ENCODE measurements around the gene SLC24A4.

The SLC24A4 gene

DNA sequence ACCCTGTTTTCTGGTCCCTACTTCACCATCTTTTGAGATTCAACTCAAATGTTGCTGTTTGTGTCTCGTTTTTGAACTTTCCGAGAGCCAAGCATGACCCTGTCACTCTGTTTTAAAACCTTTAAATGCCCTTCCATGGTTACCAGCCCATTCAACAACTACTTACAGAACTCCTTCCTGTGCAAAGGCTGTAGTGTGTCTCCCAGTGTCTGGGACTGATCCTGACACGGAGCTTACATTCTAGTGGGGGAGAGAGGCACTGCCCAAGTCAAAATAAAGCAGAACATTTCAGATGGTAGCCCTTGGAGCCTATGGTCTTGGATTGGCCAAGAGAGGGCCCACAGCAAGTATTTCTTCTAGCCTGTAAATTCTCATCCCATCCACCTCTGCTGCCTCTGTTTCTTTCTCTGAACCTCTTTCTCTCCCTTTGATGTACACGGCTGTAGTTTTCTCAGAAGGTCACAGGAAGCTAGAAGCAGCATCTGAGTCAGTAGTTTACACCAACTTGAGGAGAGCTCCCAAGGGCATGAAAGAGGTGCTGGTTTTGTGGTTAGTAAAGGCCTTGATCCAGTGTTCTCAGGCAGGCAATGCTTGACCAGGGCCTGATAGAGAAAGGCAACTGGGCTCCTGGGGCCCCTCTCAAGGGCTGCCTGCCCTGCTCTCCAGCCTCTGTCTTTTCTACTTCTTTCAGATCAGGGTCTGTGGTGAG, 42.3 kb upstream of the SLC24A4 start:
- H3K9me3 ChIP-seq (ENCODE audit: severe bottlenecking): no peaks in the 10 kb centered on the region

DNA sequence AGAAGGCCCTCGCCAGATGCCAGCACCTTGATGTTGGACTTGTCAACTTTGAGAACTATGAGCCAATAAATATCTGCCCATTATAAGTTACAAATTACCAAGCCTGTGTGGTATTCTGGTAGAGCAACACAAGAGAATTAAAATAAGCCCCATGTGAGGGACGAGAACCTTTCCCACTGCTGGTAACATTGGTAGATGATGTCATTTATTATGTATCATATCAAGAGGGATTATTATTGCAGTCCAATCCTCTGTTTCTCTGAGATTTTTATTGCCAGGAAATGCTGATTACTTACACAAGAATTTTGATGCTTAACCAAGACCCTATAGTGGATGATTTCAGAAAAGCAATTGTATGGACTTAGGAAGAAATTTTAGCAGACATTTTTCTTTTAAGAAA, 40.3 kb upstream of the SLC24A4 start:
- H3K4me3 ChIP-seq (ENCODE audit: severe bottlenecking): no peak overlapping the region
- H3K27ac ChIP-seq (ENCODE audit: poor library complexity, severe bottlenecking): no peak overlapping the region
- no peaks in the 10 kb centered on the region for H3K36me3 ChIP-seq (ENCODE audit: low read depth)
- H3K4me1 ChIP-seq (ENCODE audit: insufficient read depth, poor library complexity, severe bottlenecking): no peaks in the 10 kb centered on the region
- ATAC-seq (ENCODE audit: low read depth) (no peak), DNase-seq (ENCODE audit: low spot score) (no peak)
- H3K9me3 ChIP-seq (ENCODE audit: severe bottlenecking): no peaks in the 10 kb centered on the region
- TF ChIP-seq, protein P1, sequence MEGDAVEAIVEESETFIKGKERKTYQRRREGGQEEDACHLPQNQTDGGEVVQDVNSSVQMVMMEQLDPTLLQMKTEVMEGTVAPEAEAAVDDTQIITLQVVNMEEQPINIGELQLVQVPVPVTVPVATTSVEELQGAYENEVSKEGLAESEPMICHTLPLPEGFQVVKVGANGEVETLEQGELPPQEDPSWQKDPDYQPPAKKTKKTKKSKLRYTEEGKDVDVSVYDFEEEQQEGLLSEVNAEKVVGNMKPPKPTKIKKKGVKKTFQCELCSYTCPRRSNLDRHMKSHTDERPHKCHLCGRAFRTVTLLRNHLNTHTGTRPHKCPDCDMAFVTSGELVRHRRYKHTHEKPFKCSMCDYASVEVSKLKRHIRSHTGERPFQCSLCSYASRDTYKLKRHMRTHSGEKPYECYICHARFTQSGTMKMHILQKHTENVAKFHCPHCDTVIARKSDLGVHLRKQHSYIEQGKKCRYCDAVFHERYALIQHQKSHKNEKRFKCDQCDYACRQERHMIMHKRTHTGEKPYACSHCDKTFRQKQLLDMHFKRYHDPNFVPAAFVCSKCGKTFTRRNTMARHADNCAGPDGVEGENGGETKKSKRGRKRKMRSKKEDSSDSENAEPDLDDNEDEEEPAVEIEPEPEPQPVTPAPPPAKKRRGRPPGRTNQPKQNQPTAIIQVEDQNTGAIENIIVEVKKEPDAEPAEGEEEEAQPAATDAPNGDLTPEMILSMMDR (IDR thresholded peaks at IDR 0.05; ENCODE audit: poor library complexity, severe bottlenecking): no peak
- no peaks in the 10 kb centered on the region for H3K27me3 ChIP-seq (ENCODE audit: insufficient read depth, poor library complexity, severe bottlenecking)

More for the DNA sequence above, 42.3 kb upstream of the SLC24A4 start:
- H3K27me3 ChIP-seq (ENCODE audit: insufficient read depth, poor library complexity, severe bottlenecking): peaks cover 8% of the 10 kb centered on the region
- no peak for DNase-seq (ENCODE audit: low spot score)
- no peak overlapping the region for H3K4me3 ChIP-seq (ENCODE audit: severe bottlenecking)
- no peak overlapping the region for H3K27ac ChIP-seq (ENCODE audit: poor library complexity, severe bottlenecking)
- H3K36me3 ChIP-seq (ENCODE audit: low read depth): no peaks in the 10 kb centered on the region
- no peak for ATAC-seq (ENCODE audit: low read depth)
- TF ChIP-seq, protein P1 (IDR thresholded peaks at IDR 0.05; ENCODE audit: poor library complexity, severe bottlenecking): no peak
- H3K4me1 ChIP-seq (ENCODE audit: insufficient read depth, poor library complexity, severe bottlenecking): no peaks in the 10 kb centered on the region

DNA sequence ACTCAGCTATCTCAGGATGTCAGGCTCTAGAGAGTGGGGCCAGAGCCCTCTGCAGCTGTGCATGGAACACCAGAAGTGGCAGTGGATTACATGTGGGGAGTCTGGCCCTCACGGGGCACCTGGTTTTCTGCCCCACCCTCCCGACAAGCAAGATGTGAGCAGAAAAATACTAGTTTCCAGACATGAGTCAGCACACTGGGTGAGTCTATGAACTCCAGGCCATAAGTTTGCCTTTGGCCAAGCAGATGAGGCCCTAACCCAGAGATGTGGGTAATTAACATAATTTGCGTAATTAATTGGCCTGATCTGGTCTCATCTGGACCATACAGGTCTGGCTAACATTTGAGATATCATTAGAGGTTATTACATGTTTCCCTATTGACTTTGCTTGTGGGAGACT, 37.7 kb upstream of the SLC24A4 start:
- no peak overlapping the region for H3K27ac ChIP-seq (ENCODE audit: poor library complexity, severe bottlenecking)
- H3K27me3 ChIP-seq (ENCODE audit: insufficient read depth, poor library complexity, severe bottlenecking): peaks cover 17% of the 10 kb centered on the region
- no peaks in the 10 kb centered on the region for H3K36me3 ChIP-seq (ENCODE audit: low read depth)
- TF ChIP-seq, protein P1 (IDR thresholded peaks at IDR 0.05; ENCODE audit: poor library complexity, severe bottlenecking): no peak
- DNase-seq (ENCODE audit: low spot score): no peak
- no peak overlapping the region for H3K4me3 ChIP-seq (ENCODE audit: severe bottlenecking)
- no peaks in the 10 kb centered on the region for H3K9me3 ChIP-seq (ENCODE audit: severe bottlenecking)
- no peaks in the 10 kb centered on the region for H3K4me1 ChIP-seq (ENCODE audit: insufficient read depth, poor library complexity, severe bottlenecking)
- ATAC-seq (ENCODE audit: low read depth): no peak

DNA sequence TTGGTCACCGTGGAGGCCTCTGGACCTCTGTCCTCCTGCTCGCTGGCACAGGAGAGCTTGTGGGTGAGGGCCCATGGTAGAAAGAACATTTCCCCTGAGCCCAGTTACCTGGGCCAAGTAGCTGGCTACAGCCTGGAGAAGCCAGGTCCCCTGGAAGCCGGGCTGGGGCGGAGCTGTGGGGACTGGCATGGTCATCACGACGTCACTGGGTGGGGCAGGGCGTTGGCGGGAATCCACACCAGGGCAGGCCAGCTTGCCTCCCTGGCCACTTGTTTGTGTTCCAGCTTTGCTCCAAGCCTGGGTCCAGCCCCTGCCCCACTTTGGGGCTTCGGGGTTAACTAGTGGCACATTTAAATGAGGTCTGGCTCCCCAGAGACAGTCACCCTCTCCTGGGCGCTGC, 35.0 kb upstream of the SLC24A4 start:
- Histone ChIP-seq H3K27ac (ENCODE audit: poor library complexity, severe bottlenecking) (no peak overlapping the region), H3K9me3 (ENCODE audit: severe bottlenecking) (no peaks in the 10 kb centered on the region), H3K36me3 (ENCODE audit: low read depth) (no peaks in the 10 kb centered on the region), H3K27me3 (ENCODE audit: insufficient read depth, poor library complexity, severe bottlenecking) (peaks cover 33% of the 10 kb centered on the region), H3K4me1 (ENCODE audit: insufficient read depth, poor library complexity, severe bottlenecking) (no peaks in the 10 kb centered on the region), H3K4me3 (ENCODE audit: severe bottlenecking) (no peak overlapping the region)
- ATAC-seq (ENCODE audit: low read depth) (no peak; the same call in 2 of the 3 replicates), DNase-seq (ENCODE audit: low spot score) (no peak)
- TF ChIP-seq, protein P1 (IDR thresholded peaks at IDR 0.05; ENCODE audit: poor library complexity, severe bottlenecking): no peak

DNA sequence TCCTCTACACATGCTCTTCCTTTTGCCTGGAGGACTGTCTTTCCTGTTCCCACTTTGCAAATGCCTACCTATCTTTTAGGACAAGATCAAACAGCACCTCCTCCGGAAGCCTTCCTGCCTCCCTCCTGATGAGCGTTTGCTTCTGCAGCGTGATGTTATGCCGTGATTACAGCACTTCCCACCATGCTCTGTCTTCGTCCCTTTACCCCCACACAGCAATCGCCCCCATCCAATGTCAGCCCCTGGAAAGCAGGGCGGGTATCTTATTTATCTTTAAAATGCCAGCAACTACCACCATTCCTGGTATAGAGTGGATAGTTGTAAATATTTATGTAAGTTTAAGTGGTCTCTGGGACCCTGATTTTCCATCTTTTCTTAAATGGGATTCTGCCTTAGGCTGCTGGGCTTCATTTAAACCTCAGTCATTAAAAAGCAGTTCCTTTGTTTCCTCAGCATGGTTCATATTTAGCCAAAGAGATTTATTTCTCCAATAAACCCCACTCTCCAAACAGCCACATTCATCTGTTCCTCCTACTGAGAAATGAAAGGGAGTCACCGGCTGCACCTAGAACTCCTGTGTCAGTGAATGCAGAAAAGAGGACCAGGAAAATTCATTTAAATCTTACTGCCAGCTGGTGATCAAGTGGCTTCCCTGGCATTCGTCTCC, 33.8 kb upstream of the SLC24A4 start:
- no peak for DNase-seq (ENCODE audit: low spot score)
- Histone ChIP-seq H3K9me3 (ENCODE audit: severe bottlenecking) (no peaks in the 10 kb centered on the region), H3K4me3 (ENCODE audit: severe bottlenecking) (no peak overlapping the region), H3K27me3 (ENCODE audit: insufficient read depth, poor library complexity, severe bottlenecking) (peaks cover 39% of the 10 kb centered on the region), H3K36me3 (ENCODE audit: low read depth) (no peaks in the 10 kb centered on the region), H3K27ac (ENCODE audit: poor library complexity, severe bottlenecking) (no peak overlapping the region), H3K4me1 (ENCODE audit: insufficient read depth, poor library complexity, severe bottlenecking) (no peaks in the 10 kb centered on the region)
- TF ChIP-seq, protein P1 (IDR thresholded peaks at IDR 0.05; ENCODE audit: poor library complexity, severe bottlenecking): no peak
- no peak for ATAC-seq (ENCODE audit: low read depth)

All from RWPE2 (cell line).